ENCODE data around the gene RNASE11. TPM values are rescaled to one million over a fixed set of nuclear protein-coding genes. Genes with fewer than 3 reads are reported as not detected.

Gene RNASE11
- total RNA-seq, 1 donor from 2014 or later = not detected

DNA sequence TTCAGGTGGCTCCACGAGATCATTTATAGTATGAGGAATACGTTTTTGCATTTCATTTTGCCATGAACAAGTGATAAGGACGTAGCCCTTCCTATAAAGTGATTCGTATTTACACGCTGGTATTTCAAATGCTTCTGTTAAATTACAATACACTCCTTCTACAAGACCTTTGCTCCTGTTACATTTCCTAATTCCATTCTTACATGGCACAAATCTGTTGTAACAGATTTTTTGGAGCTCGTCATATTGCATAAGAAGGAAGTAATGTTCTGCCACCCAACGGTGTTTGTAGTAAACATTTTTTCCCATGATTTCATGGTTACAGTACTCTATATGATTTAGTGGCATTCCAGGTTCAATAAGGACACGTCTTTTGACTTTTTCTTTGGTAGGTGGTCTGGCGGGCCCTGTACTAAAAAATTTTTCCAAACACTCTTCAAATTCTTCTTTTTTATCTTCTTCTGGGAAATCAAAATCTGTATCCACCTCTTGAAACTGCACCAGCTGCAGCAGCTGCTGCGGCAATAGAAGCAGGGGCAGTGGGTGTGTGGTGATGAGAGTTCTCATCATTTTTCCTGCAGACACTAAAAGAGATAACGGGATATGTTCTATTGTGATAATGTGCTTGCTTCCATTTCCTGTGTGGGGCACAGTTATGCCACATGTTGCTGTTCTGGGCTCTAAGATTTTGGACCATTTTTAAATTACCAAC lies 31.1 kb downstream of the RNASE11 start:
- DNase-seq = no peak
- intact Hi-C loops (cut with DNase I) = no loop called here

DNA sequence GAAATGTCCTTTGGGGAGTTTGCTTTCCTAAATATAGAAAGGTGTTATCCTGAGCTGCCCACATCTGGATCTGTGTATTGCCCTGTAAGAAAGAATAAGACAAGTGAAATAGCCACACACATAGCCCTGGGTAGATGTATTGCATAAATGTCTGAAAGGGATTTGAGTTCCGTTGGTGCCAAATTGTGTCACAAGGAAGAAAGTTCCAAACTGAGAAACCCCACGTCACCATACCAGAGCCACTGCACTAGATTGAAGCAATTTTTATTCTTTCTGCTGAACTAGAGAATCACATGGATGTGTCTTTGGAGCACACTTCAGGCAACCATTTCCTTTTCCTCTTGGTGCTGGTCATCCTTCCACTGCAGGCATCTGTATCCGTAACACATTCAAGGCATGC lies 32.0 kb downstream of the RNASE11 start:
- DNase-seq (no peak), ATAC-seq (ENCODE audit: poor library complexity) (no peak)
- intact Hi-C loops (cut with DNase I) = no loop called here

More for the DNA sequence above, 31.1 kb downstream of the RNASE11 start:
- ATAC-seq (ENCODE audit: poor library complexity) = no peak

DNA sequence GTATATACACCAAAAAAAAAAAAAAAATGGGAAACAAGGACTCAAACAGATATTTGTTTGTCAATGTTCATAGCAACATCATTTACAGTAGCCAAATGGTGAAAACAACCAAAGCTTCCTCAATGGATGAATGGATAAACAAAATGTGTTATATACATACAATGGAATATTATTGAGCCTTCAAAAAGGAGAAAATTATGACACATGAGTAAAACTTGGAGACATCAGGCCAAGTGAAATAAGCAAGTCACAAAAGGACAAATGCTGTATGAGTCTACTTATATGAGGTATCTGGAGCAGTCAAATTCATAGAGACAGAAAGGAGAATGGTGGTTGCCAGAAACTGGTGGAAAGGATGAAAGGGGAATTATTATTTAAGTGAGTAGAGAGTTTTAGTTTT lies 34.8 kb downstream of the RNASE11 start:
- DNase-seq (no peak), ATAC-seq (ENCODE audit: poor library complexity) (no peak)
- intact Hi-C loops (cut with DNase I) = no loop called here

DNA sequence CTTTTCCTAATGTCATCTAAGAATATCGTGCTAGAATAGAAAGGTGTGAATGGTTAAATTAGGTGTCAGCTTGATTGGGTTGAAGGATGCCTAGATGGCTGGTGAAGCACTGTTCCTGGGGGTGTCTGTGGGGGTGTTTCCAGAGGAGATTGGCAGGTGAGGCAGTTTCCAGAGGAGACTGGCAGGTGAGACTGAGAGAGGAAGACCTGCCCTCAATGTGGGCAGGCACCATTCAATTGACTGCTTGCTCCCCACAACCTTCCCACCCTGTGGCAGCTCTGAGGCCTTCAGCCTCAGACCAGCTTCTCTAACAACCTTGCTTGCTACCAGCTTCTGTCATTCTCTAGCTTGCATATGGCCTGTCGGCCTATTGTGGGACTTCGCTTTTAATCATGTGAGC lies 36.2 kb downstream of the RNASE11 start:
- ATAC-seq (ENCODE audit: poor library complexity) (no peak), DNase-seq (no peak)
- intact Hi-C loops (cut with DNase I) = no loop called here

DNA sequence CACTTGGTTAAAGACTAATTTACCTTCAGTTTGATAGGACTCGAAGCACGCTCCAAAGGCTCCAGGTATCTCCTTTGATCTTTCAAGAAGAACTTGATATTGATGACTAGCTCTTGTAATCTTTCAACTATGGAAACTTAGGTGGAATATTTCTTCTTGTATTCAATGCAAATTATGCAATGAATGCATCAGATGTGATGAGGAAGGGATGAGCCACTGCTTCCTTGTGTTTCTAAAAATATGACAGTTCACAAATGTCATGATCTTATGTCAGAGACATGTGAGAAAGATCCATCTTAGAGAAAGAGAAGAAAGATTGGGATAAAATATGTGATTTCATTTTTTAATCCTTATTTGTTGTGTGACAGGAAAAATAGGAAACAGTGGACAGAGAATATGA lies 36.9 kb downstream of the RNASE11 start:
- DNase-seq = no peak
- ATAC-seq (ENCODE audit: poor library complexity) = no peak
- intact Hi-C loops (cut with DNase I) = no loop called here

DNA sequence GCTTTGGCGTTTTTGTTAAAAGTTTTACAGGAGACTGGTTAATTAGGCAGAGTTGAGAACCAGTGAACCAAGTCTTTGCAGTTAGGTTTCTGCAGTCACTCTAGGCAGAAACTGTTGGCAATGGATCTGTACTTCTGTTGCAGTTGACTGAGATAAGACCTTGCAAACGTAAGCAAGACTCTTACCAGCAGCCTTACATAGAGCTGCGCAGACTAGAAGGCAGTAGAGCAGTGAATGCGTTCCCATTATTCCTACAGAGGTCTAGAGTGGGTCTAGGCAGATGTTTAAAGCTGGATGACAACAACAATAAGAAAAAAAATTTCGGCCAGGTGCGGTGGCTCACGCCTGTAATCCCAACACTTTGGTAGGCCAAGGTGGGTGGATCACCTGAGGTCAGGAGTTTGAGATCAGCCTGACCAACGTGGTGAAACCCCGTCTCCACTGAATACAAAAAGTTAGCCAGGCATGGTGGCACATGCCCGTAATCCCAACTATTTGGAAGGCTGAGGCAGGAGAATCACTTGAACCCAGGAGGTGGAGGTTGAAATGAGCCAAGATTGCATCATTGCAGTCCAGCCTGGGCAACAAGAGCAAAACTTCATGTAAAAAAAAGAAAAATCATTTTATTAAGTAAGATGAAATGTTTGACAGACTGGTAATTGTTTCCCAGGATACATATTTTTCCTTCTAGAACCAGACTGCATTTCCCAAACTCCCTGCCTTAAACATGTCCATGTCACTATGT lies 39.2 kb downstream of the RNASE11 start:
- intact Hi-C loops (cut with DNase I) = no loop called here
- DNase-seq (no peak), ATAC-seq (ENCODE audit: poor library complexity) (no peak)

DNA sequence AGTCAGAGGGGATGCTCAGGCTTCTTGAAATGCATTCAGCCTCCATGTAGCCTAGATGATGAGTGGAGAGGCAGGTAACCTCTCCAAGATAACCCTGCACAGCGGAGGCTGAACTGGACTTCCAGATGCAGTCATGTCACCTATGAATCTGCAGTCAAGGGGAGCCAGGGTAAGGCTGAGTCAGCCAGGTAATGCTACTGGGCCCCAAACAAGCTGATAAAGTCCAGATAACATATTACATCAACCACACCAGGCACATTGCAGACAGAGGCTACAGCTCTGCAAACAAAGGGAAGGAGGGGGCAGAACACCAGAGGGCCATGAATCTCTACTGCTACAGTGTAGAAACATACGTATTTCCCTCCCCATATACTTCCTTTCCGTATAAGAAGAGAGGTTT lies 40.9 kb downstream of the RNASE11 start:
- intact Hi-C loops (cut with DNase I) = no loop called here
- DNase-seq (no peak), ATAC-seq (ENCODE audit: poor library complexity) (no peak)

DNA sequence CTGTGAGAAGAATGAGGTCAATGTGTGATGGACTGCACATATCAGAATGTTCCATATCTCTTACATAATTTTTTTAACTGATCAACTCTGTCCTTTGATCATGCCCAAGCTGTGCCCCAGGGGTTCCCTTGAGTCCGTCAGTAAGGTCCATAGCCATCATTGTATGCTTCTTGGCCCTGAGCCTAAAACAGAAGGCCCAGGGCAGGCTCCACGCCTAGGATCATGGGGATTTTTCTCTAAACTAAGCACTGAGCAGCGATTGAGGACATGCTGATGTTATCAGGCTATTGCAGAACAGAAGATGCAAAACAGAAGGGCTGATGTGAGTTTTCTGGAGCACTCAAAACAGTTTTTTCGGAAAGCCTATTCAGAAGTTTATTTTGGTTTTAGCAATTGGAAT lies 47.9 kb downstream of the RNASE11 start:
- DNase-seq = no peak
- ATAC-seq (ENCODE audit: poor library complexity) = no peak
- intact Hi-C loops (cut with DNase I) = no loop called here

Other genes with a start within 250 kb of the RNASE11 start
- gene PARP2, start 244.4 kb downstream of the RNASE11 start, total RNA-seq = 15.6 TPM
- gene TEP1, start 174.5 kb downstream of the RNASE11 start, total RNA-seq = 9.3 TPM
- gene KLHL33, start 151.8 kb downstream of the RNASE11 start, total RNA-seq = 0.70 TPM
- gene OSGEP, start 133.2 kb downstream of the RNASE11 start, total RNA-seq = 15.6 TPM
- 69.2 TPM for gene APEX1, start 132.8 kb downstream of the RNASE11 start, total RNA-seq
- 18.4 TPM for gene PIP4P1, start 126.6 kb downstream of the RNASE11 start, total RNA-seq
- gene PNP, start 118.6 kb downstream of the RNASE11 start, total RNA-seq = 6.2 TPM
- 0.32 TPM for gene RNASE10, start 82.5 kb downstream of the RNASE11 start, total RNA-seq
- gene RNASE9, start 27.0 kb downstream of the RNASE11 start, total RNA-seq = not detected
- gene RNASE12, start 3.4 kb upstream of the RNASE11 start, total RNA-seq = not detected
- not detected for gene OR6S1, start 53.7 kb upstream of the RNASE11 start, total RNA-seq
- gene RNASE4, start 96.6 kb upstream of the RNASE11 start, total RNA-seq = 9.4 TPM
- 5.3 TPM for gene ANG, start 100.8 kb upstream of the RNASE11 start, total RNA-seq
- not detected for gene EDDM3A, start 157.9 kb upstream of the RNASE11 start, total RNA-seq
- gene EDDM3B, start 180.4 kb upstream of the RNASE11 start, total RNA-seq = not detected
- gene RNASE6, start 193.3 kb upstream of the RNASE11 start, total RNA-seq = 6.4 TPM
- 317 TPM for gene RNASE1, start 214.8 kb upstream of the RNASE11 start, total RNA-seq

Data from Right ventricle myocardium superior (tissue), 1 donor.